GM12801 (cell line): ENCODE measurements around the gene PTTG1IP.

ENCODE experiments used
- TF ChIP-seq, protein P1 (sequence below): IDR thresholded peaks from one replicate; pipeline ENCODE4 v1.5.1; 2011; ENCODE audit warnings: control low read depth; ENCODE audit not compliant: insufficient read length; ENCODE audit errors: extremely low read depth

PTTG1IP gene

GRCh38 chr21:44855572-44855971 lies 17.9 kb downstream of the PTTG1IP start:
- TF ChIP-seq, protein P1, sequence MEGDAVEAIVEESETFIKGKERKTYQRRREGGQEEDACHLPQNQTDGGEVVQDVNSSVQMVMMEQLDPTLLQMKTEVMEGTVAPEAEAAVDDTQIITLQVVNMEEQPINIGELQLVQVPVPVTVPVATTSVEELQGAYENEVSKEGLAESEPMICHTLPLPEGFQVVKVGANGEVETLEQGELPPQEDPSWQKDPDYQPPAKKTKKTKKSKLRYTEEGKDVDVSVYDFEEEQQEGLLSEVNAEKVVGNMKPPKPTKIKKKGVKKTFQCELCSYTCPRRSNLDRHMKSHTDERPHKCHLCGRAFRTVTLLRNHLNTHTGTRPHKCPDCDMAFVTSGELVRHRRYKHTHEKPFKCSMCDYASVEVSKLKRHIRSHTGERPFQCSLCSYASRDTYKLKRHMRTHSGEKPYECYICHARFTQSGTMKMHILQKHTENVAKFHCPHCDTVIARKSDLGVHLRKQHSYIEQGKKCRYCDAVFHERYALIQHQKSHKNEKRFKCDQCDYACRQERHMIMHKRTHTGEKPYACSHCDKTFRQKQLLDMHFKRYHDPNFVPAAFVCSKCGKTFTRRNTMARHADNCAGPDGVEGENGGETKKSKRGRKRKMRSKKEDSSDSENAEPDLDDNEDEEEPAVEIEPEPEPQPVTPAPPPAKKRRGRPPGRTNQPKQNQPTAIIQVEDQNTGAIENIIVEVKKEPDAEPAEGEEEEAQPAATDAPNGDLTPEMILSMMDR: no peak

GRCh38 chr21:44854664-44855446 lies 18.6 kb downstream of the PTTG1IP start:
- TF ChIP-seq, protein P1: no peak

DNA sequence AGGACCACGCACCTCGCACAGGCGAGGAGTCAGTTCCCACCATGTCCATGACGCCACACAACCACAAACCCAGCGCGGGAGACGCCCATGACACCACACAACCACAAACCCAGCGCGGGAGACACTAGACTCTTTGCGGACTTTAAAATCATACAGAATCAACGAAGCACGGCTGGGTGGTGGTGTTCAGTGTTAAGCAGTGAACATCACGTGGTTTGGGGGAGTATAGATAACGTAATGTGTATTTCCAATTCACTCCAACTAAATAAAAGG lies 19.2 kb downstream of the PTTG1IP start:
- TF ChIP-seq, protein P1: no peak

DNA sequence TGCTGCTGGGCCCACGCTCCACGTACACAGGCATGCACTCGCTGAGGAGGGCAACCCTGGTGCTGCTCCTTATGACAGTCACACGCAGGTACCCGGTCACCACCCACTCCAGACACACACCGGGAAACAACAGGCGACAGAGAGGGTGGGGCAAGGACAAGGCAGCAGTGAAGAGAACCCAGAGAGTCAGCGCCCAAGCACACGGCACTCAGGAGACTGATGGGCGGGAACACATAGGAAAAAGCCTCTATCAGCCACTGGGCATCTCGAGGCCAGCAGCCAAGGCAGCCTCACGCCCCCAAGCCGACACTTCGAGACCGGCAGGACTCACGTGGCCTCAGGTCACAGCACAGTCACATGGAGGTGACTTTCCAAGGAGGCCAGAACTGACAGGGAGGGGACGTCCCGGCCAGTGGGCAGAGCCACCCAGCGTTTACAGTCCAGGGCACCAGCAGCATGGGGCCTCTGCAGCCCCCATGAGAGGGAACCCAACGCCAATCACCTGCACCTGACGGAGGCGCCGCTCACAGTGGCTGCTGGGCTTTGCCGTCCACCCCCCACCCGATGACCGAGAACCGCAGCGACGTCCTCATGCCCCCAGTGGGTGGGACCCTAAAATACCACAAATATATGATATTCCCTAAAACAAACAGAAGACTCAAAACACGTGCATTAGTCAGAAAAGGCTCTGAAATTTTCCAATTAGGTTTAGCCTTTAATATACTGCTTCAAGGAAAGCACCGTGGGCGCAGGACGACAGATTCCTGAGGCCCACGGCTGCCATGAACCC lies 19.7 kb downstream of the PTTG1IP start:
- TF ChIP-seq, protein P1: no peak

DNA sequence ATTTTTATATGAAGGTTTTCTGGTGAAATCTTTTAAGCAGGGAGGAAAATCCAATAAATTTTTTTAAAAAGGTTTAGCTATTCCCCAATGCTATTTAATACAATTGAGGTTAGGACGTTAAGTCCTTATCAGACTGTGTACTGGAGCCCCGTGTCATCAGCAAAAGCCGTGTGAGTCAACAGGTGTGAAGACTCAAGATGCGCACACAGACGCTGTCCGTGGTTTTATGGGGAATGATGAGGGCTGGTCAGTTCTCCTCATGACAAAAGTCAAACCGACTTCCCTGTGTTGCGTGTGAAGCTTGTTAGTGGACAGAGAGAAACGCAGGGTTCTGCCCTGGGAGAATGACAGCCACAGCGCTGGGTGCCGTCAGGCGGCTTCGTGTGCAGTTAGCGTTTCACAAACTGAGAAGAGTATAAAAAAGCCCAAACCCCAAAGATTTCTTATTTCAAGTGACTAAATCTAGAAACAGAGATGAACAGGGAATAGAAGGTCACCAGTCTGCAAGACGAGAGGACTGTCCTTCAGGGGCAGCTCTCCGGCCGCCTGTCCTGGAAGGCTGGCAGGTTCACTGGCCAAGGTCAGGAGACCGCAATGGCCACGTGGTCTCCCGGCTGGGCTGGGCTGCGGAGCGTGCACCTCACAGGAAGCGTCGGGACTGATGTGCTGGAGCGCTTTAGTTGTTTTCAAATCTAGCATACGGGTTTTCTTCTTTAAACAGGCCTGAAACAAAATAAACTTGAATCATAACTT lies 22.4 kb downstream of the PTTG1IP start:
- TF ChIP-seq, protein P1: no peak

GRCh38 chr21:44850208-44850800 lies 23.2 kb downstream of the PTTG1IP start:
- TF ChIP-seq, protein P1: no peak

- TF ChIP-seq, protein P1: no peak
Observed at GRCh38 chr21:44849616-44850130, 23.8 kb downstream of the PTTG1IP start.
